HG02981 (cell line): Measurements from ENCODE around the gene NUP43.
"Not testable (repeated sequence)": the region's sequence is repeated elsewhere in the genome, so short reads cannot be mapped to it uniquely, and the experiment has no call there.

Experiments used
- ATAC-seq: cut with Tn5 transposase; IDR thresholded peaks from one replicate; pipeline ENCODE4 v1.9.1; 2021; ENCODE audit warnings: mild to moderate bottlenecking, moderate library complexity; ENCODE audit not compliant: unreplicated experiment

Gene NUP43

GRCh38 chr6:149698175-149698574 is 48.2 kb downstream of the NUP43 start:
- no peak for ATAC-seq

DNA sequence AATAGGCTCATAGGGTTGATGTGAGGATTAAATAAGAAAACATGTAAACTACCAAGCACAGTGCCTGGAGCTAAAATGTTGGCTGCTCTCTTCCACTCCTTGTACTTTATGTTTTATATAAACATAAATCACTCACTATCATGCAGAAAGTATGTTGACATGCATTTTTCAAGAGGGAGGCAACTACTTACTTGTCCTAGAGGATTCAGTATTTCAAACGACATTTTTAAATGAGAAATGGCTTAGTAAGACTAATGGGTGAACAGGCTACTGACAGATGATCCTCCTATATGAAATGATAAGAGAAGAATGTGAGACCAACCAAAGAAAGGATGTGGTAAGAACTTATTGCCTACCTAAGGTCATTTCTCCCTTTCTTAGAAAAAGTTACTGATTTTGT is 49.4 kb downstream of the NUP43 start:
- ATAC-seq, result no peak

DNA sequence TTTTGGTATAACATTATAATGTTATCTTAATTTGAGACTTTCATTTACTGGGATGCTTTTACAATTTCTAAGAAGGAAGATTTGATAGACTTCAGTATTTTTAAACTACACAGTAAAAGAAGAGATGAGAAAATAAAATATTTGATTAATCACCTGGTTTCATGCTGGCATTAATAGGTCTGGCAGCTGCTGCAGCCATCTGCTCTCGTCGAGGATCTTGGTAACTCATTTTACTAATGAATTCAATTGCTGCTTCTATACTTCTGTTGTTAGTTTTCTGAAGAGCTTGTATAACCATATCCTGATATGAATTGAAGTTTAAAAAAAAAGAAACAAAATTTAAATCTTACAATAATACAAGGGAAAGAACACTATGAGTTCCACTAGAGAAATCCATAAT is 51.4 kb downstream of the NUP43 start:
- ATAC-seq, result no peak

- ATAC-seq, result no peak
Observed at GRCh38 chr6:149691201-149691600, 55.1 kb downstream of the NUP43 start.

GRCh38 chr6:149686230-149686629 is 60.1 kb downstream of the NUP43 start:
- ATAC-seq, result no peak

DNA sequence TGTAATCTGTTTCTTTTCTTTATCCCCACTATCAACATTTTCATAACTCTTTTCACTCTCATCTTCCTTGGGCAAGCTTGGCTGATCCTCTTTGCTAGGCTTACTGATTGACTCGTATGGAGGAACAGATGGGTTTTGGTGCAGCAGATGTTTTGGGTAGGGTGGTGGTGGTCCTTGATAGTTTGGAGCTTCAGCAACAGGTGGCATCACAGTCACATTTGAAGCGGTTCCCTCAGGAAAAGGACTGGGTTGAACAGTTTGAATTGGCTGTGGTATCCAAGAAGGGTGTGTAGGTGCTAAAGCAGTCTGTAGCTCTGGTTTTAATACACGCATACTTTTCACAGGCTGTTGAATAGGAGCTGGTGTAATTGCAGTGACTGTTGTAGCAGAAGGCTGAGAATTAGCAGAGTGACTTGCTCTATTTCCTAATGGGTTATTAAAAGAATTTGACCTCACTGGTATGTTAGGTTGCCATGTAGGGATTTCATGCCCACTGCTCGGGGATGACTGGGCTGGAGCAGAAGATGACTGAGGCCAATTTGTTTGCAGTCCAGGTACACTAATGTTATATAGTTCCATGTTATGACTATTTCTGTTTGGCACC is 63.0 kb downstream of the NUP43 start:
- no peak for ATAC-seq

DNA sequence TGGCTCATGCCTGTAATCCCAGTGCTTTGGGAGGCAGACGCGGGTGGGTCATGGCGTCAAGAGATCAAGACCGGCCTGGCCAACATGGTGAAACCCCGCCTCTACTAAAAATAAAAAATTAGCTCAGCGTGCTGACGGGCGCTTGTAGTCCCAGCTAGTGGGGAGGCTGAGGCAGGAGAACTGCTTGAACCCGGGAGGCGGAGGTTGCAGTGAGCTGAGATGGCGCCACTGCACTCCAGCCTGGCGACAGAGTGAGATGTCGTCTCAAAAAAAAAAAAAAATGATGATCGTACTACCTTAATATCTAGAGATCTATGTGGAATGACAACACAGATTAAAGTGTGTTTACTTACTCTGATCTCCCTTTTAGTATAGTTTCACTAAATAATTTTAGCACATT is 64.5 kb downstream of the NUP43 start:
- not testable (repeated sequence) for ATAC-seq

- no peak for ATAC-seq
Observed at GRCh38 chr6:149681209-149681608, 65.1 kb downstream of the NUP43 start.

GRCh38 chr6:149680503-149680902 is 65.8 kb downstream of the NUP43 start:
- ATAC-seq, result no peak
